A204.1 (cell line): ENCODE measurements around the gene SGCG.
"Not testable (repeated sequence)": the region's sequence is repeated elsewhere in the genome, so short reads cannot be mapped to it uniquely, and the experiment has no call there.

Experiments
- FAIRE-seq: peaks from 2 replicates; lab custom pipeline; 2012; peaks lifted over from hg19 to GRCh38; lab: Jason Lieb, UNC

SGCG gene, protein sequence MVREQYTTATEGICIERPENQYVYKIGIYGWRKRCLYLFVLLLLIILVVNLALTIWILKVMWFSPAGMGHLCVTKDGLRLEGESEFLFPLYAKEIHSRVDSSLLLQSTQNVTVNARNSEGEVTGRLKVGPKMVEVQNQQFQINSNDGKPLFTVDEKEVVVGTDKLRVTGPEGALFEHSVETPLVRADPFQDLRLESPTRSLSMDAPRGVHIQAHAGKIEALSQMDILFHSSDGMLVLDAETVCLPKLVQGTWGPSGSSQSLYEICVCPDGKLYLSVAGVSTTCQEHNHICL

GRCh38 chr13:23180711-23181110, at the start of gene SGCG:
SGCG (plus strand) TSS chr13:23180979; CDS start chr13:23203695, 22,716 bp downstream.
- FAIRE-seq: no peak

DNA sequence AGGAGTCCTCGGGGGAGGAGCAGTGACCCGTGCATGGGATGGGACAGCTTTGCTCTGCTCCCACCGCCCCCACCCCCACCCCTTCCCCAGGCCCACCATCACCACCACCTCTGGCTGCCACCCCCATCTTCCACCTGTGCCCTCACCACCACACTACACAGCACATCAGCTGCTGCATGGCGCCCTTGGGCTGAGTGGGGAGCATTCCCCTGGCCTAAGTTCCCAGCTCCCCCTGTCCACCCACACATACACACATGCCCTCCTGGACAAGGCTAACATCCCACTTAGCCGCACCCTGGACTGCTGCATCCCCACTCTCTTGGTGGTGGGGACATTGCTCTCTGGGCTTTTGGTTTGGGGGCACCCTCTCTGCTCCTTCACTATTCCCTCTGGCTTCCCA, 46.2 kb upstream of the SGCG start:
- no peak for FAIRE-seq

DNA sequence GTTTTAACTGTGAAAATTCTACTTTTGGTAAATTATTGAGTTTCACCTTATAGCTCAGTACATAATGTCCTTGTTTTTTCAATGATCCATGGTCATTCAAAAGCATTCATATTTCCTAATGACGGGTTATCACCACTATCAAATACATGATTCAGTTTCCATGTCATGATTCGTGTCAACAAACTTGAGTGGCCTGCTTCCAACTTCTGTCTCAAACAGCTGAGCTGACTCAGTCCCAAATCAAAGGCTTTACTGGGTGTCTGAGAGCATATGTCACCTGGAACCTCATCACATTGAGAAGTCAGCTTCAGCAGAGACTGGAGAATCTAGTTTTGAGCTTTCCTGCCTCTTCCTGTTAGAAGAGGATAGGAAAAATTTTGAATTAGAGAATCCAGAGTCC, 40.3 kb upstream of the SGCG start:
- FAIRE-seq: no peak

DNA sequence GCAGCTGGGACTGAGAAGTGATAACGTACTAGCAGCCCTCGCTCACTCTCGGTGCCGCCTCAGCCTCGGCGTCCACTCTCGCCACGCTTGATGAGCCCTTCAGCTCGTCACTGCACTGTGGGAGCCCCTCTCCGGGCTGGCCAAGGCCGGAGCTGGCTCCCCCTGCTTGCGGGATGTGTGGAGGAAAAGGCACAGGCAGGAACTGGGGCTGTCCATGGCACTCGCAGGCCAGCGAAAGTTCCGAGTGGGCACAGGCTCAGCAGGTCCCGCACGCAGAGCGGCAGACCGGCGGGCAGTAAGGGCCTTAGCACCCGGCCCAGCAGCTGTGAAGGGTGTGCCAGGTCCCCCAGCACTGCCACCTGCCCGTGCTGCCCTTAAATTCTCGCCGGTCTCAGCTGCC, 38.8 kb upstream of the SGCG start:
- no peak for FAIRE-seq

DNA sequence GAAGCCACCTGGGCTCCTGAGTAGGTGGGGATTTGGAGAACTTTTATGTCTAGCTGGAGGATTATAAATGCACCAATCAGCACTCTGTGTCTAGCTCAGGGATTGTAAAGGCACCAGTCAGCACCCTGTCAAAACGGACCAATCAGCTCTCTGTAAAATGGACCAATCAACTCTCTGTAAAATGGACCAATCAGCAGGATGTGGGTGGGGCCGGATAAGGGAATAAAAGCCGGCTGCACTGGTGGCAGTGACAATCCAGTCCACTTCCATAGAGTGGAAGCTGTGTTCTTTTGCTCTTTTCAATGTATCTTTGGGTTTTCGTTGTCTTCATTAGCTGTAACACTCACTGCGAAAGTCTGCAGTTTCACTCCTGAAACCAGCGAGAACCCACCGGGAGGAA, 38.2 kb upstream of the SGCG start:
- FAIRE-seq: not testable (repeated sequence)

DNA sequence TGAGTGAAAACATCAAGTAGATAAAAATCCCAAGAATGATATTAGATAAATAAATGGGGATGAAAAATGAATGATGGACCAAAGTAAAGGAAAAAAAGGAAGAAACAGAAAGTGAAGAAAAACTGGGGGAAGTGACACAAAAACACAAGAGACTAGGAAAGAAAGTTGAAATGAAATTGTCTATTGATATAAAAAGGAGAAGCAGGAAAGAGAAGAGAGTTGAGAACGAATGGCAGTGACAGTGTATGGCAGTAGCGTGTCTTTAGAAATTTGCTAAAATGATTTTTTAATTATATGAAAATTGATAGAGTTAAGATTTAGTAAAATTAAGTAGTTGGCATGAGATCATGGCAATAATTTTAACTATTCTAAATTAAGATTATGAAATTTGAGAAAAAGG, 36.3 kb upstream of the SGCG start:
- FAIRE-seq: no peak

- FAIRE-seq: no peak
These were observed 34.8 kb upstream of the SGCG start for GRCh38 chr13:23146006-23146405.

- no peak for FAIRE-seq
These were observed 33.8 kb upstream of the SGCG start for GRCh38 chr13:23146811-23147625.

GRCh38 chr13:23147827-23148226, 33.0 kb upstream of the SGCG start:
- FAIRE-seq: no peak

DNA sequence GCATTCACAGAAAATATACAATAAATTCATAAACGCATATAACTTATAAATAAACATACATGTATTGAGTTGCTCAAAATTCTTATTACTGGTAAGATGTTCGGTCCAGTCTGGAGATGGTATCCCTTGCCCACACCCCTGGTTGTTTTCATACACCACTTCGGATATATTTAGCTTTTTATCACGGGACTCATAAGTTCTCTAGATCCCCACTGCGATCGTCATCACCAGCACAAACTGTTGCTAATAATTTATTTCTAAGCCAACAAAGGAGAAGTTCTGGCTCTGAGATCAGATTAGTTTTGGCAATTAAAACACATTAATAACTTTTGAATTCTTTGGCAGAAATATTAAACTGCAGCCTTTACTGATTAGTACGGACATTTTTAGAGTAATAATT, 23.0 kb upstream of the SGCG start:
- FAIRE-seq: no peak

DNA sequence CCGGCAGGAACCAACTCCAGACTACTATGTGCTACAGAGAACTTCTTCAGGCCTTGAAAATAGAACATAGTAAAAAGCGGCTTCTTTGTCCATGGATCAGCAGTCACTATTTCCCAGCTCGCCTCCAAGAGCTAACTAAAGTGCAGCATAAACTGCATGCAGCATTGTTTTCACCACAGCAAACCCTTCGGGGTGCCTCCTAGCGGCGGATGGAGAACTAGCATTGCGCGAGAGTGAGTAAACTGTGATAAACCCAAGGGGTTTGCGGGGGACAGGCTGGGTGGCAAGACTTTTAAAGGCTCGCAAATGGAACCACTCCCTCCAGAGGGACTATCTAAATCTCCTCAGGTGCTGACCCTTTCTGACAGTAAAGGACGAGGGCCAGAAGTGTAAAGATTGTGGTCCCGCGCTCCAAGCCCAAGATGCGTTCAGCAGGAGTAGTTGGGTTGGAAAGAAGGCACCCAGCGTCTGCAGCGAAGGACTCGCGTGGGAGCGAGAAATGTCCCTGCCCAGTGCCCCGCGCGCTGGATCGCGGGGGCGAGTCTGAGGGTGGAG, 21.5 kb upstream of the SGCG start:
- no peak for FAIRE-seq

DNA sequence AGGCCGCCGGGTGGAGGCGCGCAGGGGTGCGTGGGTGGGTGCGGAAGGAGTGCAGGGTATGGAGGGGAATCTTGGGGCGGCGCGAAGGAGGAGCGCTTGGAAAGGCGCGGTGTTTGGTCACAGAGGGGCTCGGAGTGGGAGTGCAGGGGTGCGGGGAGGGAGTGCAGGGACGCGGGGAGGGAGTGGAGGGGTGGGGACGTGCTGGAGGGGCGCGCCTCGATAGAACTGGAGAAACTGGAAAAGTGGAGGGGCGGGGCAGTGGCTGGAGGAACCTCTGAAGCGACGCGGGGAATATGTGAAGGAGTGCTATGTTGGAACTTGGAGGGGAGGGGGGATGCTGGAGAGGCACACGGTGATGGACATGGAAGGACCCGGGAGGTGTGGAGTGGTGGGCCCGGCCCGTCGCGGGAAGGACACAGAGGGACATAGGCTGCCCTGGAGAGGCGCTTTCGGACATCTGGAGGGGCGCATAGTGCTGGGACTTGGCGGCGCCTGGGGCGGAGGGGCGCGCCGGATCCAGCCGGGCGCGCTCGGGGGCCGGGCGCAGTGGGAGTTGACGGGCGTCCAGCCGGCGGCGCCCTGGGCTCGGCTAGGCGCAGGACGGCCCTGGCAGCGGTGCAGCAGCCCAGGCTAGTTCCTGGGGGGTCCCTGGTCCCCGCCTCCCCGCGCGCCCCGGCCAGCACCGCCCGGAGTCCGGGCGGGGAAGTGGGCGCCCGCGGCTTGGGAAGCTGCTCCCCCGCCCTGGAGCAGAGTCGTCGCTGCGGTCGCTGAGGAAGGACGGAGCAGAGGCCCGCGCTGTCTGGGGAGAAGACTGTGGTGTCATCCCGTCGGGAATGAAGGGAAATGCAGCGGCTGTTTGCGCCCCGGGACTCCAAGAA, 20.8 kb upstream of the SGCG start:
- FAIRE-seq: no peak

GRCh38 chr13:23160638-23161480, 19.9 kb upstream of the SGCG start:
- no peak for FAIRE-seq

DNA sequence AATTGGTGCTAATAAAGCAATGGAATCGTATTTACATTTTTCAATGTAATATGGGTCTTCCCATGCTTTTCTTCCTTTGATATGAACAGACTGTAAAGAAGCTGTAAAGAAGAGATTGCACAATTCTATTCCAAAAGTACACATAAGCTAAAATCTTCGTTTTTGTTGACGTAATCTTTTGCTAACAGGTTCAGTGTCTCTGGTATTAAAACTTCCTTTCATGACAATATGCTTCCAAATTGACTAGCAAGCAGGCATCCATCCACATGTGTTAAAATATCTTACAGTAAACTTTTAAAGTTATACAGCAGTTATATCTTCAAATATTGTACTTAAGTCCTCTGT, 19.3 kb upstream of the SGCG start:
- FAIRE-seq: no peak

DNA sequence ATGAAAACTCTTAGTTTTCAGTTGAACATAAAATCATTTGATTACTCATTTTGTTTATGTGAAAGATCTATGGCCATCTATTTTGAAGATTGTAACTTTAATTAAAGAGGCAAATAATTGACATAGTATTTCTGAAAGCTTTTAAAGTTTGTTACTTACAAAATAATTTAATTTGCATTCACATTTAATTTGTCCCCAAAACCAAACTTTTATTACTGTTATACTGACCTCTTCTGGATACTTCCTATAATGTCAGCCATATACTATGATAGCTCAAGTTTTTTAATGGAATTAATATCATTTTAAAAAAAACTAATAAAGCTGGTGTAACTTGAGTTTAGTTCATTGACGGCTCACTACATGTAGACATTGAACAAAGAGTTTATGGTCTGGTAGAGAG, 4.9 kb upstream of the SGCG start:
- peak; percentile 98 for FAIRE-seq

- no peak for FAIRE-seq
These were observed 1.4 kb downstream of the SGCG start for GRCh38 chr13:23182142-23182541.

GRCh38 chr13:23183292-23183691, 2.5 kb downstream of the SGCG start:
- no peak for FAIRE-seq

GRCh38 chr13:23185542-23185941, 4.8 kb downstream of the SGCG start:
- FAIRE-seq: no peak

DNA sequence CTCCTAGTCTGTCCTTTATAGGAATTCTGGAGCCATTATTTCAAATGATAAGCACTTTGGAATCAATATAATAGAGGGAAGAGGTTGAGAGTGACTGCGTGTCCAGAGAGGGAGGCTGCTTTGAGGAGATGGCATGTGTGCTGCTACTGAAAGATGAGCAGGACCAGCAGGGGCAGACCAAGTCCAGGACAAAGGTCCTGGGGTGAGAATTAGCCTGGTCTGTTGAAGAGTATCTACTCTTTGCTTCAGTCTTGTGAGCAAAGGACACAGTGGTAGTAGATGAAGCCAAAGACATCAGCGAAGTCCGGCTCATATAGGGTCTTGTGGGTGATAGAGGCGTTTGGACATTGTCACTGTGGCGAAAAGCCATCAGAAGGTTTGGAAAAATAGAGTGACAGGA, 21.1 kb downstream of the SGCG start:
- FAIRE-seq: no peak

GRCh38 chr13:23202383-23202782, 21.6 kb downstream of the SGCG start:
- FAIRE-seq: no peak

GRCh38 chr13:23203516-23203915, 22.7 kb downstream of the SGCG start:
- no peak for FAIRE-seq

- peak; percentile 61 for FAIRE-seq
These were observed 25.0 kb downstream of the SGCG start for GRCh38 chr13:23205807-23206206.
